Body of pancreas (tissue), 4 donors: Measurements from ENCODE around the gene CEACAM16.

Experiments
- CTCF ChIP-seq, 7 experiments: fragments of 450-650 bp in 4 of 7; fragments of 200-600 bp in 3 of 7; sonication (generic) in 3 of 7; IDR thresholded peaks; one replicate each; pipeline ENCODE4 v1.5.1; 2016 to 2019; ENCODE audit warnings: antibody characterized with exemption in 7 of 7
- POLR2A ChIP-seq, 3 donors: fragments of 450-650 bp; IDR thresholded peaks; one replicate each; pipeline ENCODE4 v1.6.1; 2016; ENCODE audit warnings: antibody characterized with exemption in 3 of 3, mild to moderate bottlenecking in 2 of 3

GRCh38 chr19:44741841-44742329, 42.9 kb downstream of the CEACAM16 start:
- TF ChIP-seq CTCF (IDR thresholded peaks at IDR 0.05) (peak in 1 of 7 experiments; percentile 10), POLR2A (IDR thresholded peaks at IDR 0.05) (peak in 2 of 3 donors; percentile 62 to 64)
